NCI-H1092 treated with DMSO at 0.1 percent for 48 hours (cell line): Measurements from ENCODE around the gene DCTN5.
"Not testable (repeated sequence)": the region's sequence is repeated elsewhere in the genome, so short reads cannot be mapped to it uniquely, and the experiment has no call there.

Experiments
- DNase-seq: peaks from one replicate; lab custom pipeline; 2025; lab: John Stamatoyannopoulos, UW

DCTN5 gene

DNA sequence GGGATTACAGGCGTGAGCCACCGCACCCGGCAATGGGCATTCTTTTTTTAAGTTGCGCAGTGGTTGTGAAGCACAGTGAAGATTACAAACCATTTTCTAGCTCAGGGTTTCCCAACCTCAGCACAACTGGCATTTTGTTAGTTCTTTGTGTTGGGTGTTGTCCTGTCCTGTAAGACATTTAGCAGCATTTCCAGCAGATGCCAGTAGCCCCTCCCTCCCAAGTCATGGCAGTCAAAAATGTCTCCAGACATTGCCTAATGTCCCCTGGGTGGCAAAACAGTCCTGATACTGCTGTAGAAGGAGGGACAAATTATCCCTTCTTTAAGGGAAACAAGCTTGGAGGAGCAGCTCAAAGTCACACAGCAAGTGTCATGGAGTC, 53.0 kb downstream of the DCTN5 start:
- DNase-seq, result no peak

GRCh38 chr16:23694644-23695373, 53.5 kb downstream of the DCTN5 start:
- no peak for DNase-seq

GRCh38 chr16:23695756-23696155, 54.5 kb downstream of the DCTN5 start:
- no peak for DNase-seq

- no peak for DNase-seq
These were observed 57.8 kb downstream of the DCTN5 start for GRCh38 chr16:23699100-23699499.

DNA sequence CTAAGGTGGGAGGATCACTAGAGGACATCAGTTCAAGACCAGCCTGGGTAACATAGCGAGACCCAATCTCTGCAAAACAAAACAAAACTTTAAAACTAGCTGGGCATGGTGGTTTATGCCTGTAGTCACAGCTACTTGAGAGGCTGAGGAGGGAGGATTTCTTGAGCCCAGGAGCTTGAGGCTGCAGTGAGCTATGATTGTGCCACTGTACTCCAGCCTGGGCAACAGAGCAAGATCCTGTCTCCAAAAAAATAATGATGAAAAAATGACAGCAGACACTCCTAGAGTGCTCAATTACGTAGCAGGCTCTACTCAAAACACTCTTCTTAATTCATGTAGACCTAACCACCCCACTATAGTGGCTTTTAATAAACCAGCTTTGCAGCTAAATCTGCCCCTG, 58.8 kb downstream of the DCTN5 start:
- DNase-seq, result no peak

- DNase-seq, result peak; percentile 9
These were observed 59.2 kb downstream of the DCTN5 start for GRCh38 chr16:23700509-23700908.

GRCh38 chr16:23701045-23701444, 59.8 kb downstream of the DCTN5 start:
- no peak for DNase-seq

DNA sequence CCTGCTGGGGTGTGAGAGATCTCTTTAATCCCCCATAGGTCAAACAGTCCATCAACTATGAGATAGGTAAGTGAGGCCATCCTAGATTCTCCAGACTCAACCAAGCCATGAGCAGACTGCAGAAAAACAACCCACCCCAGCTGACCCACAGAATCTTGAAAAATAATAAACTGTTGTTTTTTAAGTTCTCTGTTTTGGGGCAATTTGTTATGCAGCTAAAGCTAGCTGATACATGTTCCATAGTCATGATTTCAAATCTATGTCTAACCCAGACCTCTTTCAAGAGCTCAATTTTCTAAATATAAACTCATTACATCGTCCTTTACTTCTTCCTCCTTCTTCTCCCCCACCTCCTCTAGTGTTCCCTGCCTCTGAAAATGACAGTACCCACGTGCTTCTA, 61.7 kb downstream of the DCTN5 start:
- DNase-seq, result no peak

DNA sequence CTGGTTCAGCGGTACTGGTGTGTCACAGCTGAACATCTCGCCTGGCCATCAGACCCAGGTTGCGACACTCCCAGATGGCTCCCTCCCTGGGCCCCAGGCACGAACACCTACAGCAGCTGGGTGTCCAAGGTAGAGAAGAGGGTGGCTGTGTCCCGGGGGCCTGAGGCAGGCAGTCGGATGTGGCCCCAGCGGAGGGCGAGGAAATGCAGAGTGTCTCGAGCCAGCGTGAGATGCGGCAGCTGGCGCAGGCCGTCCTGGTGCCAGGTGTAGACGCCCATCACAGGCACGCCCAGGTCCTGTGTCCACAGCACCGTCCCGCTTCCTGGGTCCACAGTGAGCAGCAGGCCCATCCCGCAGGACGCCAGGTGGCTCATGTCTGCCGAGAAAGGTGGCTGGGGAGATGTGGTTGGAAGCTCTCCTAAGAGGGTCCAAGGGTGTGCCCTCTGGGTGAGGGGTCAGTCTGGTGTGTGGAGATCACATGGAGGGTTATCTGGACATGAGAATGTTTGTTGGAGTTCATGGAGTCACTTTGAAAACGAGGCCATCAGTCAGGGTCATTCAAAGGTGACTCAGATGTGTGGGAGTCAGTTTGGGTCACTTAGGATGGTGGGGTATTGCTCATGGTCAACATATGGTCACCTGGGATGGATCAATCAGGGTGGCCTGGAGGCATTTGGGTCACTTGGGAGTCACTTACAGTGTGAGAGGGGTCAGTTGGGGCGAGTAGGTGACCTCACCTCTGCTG, 63.7 kb downstream of the DCTN5 start:
- DNase-seq, result no peak

DNA sequence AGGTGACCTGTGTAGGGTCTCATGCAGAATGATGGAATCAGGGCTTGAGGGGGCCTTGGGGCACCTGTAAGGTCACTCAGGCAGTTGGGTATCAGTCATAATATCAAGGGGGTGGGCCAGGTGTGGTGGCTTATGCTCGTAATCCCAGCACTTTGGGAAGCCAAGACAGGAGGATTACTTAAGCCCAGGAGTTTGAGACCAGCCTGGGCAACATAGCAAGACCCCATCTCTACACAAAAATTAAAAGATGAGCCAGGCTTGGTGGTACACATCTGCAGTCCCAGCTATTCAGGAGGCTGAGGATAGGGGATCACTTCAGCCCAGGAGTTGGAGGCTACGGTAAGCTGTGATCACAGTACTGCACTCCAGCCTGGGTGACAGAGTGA, 64.2 kb downstream of the DCTN5 start:
- DNase-seq, result no peak

- DNase-seq, result no peak
These were observed 65.2 kb downstream of the DCTN5 start for GRCh38 chr16:23706439-23706838.

- DNase-seq, result no peak
These were observed 68.3 kb downstream of the DCTN5 start for GRCh38 chr16:23709536-23709935.

DNA sequence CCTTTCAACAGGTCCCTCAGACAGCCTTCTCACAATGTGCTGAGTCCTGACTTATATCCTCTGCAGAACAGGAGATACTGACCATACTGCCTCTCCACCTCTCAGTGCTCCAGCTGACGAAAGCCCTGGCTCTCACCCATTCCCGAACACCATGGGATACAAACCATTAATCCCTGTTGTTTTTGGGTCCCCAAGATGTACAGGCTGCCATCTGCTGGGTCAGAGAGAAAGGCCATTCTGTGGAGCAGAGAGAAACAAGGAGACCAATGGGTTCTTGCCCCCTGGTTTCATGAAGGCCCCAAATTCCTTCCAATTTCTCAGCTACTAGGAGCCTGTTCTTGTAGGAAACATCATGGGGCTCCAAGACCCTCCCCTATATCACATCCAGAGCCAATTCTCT, 68.7 kb downstream of the DCTN5 start:
- DNase-seq, result no peak

- no peak for DNase-seq
These were observed 69.2 kb downstream of the DCTN5 start for GRCh38 chr16:23710504-23710903.

DNA sequence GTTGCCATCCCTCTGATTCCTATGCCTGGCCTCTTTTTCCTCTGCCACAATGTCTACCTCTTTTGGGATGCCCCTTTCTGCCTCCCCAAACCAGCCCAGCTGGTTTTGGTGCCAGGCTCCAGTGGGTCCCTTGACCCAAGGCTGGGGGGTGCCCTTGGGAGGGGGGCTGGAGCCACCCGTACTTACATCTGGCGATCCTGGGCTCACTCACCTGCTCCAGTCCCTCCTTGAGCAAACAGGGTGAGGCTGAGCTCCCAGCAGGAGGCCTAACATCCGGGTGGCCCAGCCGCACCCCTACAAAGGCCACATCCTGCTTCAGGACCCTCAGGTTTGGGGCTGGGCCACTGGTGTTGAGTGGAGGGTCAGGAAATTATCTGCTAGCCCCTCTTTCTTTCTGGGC, 70.5 kb downstream of the DCTN5 start:
- no peak for DNase-seq

DNA sequence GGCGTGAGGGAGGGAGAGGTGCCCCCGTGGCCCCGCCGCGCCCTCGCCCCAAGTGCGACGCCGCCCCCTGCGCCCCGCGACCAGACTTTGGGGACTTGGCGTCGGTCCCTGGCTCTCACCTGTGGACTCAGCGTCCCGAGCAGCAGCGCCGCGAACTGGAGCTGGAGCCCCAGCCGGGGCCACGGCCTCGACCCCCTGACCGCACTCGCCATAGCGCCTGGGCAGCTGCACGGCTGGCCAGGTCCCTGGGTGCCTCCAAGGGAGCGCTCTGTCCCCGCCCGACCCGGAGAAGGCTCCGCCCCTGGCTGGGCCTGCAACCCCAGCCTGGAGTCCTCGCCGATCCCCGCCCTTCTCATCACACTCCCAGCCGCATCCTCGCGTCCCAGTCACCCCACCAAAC, 71.7 kb downstream of the DCTN5 start, which contains the start of gene ERN2:
Gene ERN2, minus strand, starts transcription at position 247 of the 400 bp plus-strand sequence. Its CDS starts 35 bp downstream, at position 212.
- DNase-seq, result no peak

DNA sequence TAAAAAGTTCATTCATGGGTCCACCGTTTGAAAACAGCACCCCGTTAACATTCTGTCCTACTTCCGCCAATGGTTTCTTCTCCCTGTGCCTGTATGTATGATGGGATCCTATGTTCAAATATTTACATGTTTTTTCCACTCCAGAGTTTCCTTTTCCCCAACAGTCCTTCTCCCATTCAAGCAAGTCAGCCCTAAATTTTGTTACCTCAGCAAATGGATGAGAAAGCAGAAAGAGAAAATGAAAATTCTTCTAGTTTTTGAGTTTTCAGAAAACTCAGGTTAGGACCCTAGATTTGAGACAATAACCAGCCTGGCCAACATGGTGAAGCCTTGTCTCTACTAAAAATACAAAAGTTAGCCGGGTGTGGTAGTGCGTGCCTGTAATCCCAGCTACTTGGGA, 75.2 kb downstream of the DCTN5 start:
- no peak for DNase-seq

GRCh38 chr16:23722613-23723240, 81.5 kb downstream of the DCTN5 start:
- DNase-seq, result not testable (repeated sequence)

DNA sequence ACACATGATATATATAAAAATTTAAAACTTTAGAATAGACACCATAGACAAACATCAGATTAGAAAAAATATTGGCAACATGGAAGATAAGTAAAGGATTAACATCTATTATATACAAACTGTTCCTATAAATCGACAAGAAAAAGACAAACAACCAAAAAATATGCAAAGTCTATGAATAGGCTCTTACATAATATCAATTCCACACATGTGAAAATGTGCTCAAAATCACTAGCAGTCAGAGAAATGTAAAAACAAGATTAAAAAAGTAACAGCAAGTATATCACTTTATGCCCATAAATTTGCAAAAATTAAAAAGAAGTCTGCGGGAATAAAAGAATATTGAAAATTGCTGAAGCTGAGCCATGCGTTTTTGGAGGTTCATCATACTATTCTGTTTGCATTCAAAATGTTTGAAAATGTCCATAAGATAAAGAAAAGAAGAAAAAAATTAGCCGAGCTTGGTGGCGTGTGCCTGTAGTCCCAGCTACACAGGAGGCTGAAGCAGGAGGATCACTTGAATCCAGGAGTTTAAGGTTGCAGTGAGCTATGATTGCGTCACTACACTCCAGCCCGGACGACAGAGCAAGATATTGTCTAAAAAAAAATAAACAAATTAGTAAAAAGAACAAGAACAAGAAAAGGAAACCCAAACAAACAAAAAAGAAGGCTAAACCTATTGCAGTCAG, 83.0 kb downstream of the DCTN5 start:
- DNase-seq, result no peak

GRCh38 chr16:23724785-23725131, 83.5 kb downstream of the DCTN5 start:
- no peak for DNase-seq

DNA sequence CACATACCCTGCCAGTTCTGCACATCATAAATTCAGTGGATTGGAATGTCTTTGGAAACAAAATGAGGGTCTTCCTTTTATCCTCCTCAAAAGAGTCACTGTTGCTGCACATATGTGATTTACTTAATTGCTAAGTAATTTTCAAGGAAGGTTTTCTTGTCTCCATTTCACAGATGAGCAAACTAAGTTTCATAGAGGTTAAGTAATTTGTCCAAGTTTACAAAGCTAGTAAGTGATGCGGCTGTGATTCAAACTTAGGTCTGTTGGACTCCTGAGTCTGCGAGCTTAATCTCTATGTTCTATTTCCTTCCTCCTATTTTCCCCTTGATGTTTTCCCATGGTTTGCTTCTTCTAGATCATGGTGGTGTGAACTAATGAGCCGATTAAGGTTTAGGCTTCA, 85.4 kb downstream of the DCTN5 start:
- no peak for DNase-seq
